HS-27A (cell line): ENCODE measurements around the gene PNPLA8.

Experiments
- DNase-seq: peaks from one replicate; pipeline ENCODE4 v3.0.0-alpha.2; 2012; ENCODE audit warnings: low read depth, missing footprints

Gene PNPLA8

DNA sequence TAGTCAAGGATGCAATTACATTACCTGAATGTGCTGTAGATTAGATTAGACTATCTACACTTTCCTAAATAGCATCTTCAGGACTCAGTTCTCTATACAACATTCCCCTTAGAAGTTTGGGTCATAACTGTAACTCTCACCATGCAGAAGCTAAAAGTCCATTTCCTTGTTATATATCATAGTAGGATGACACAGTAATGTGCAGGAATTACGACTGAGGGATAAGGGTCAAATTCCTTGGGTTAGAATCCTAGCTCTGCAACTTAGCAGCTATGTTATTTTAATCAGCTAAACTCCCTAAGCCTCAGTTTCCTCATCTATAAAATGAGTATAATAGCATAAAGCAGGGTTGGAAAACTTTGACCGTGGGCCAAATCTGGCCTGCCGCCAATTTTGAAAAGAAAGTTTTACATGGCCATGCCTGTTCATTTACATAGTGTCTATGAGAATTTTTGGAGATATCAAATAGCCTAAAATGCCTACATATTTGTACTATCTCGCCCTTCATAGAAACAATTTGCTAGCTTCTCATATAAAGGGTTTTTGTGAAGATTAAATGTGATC is 84.5 kb downstream of the PNPLA8 start:
- no peak for DNase-seq

DNA sequence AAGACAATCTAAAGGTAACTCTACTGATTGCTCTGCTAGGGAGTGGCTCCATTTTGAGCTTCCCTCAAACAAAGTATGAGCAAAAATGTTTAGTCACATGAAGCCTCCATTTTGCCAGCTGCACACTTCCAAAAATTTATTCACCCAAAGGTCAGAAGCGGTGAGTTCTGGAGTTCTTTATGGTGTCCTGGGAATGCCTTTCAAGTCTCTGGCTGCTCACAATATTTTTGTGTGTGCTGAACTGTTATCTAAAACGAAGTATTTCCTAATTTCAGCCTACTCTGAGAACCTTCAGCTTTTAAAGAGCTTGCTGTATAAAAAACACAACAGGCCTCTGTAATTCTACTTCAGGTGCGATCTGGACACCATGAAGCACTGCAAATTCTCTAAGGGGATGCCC is 85.3 kb downstream of the PNPLA8 start:
- no peak for DNase-seq

GRCh38 chr7:108436906-108437305 is 89.0 kb downstream of the PNPLA8 start:
- no peak for DNase-seq

- DNase-seq: no peak
These were observed 91.9 kb downstream of the PNPLA8 start for GRCh38 chr7:108434010-108434409.

GRCh38 chr7:108431099-108431498 is 94.8 kb downstream of the PNPLA8 start:
- no peak for DNase-seq

- DNase-seq: no peak
These were observed 95.3 kb downstream of the PNPLA8 start for GRCh38 chr7:108430664-108431063.

- no peak for DNase-seq
These were observed 98.2 kb downstream of the PNPLA8 start for GRCh38 chr7:108427766-108428165.

DNA sequence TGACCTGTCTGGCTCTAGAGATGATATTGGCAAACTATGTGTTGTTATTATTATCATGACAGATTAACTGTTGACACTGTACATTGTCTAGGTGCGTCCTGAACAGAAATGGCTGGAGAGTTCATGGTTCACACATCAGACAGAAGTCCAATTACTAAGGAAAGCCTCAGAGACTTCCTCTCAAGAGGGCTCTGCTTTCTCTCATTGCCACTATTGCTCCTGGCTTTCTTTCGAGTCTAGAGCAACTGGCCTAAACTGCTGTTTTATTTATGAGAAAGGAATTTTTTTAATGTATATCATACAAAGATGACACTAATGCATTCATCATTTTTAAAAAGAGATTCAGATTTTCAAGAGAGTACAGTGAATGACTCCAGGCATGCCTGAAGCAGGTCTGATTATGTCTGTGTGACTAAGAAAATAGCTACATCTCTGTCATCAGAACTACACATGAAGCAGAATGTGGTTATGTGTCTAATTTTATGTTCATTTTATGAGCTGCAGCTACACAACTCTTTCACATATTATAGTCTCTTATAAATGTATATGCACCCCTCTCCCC is 100.1 kb downstream of the PNPLA8 start:
- DNase-seq: no peak

DNA sequence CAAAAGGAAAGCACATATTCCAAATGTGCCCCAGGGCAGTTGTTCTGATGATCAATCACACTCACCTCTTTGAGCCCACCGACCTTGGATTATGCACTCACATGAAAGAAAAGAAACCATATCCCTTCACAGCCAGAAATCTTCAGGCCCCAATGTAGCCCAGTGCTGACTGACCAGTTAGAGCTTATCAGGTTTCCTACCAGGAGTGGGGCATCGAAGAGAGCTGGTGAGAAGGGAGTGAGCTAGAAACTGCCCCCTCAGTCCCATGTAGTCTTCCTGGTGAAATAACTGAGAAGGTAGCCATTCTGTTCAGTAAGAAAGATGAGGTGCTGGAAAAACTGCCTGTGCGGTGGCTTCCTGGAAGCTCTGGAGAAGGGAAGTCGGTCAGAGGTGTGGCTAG is 101.9 kb downstream of the PNPLA8 start:
- no peak for DNase-seq

DNA sequence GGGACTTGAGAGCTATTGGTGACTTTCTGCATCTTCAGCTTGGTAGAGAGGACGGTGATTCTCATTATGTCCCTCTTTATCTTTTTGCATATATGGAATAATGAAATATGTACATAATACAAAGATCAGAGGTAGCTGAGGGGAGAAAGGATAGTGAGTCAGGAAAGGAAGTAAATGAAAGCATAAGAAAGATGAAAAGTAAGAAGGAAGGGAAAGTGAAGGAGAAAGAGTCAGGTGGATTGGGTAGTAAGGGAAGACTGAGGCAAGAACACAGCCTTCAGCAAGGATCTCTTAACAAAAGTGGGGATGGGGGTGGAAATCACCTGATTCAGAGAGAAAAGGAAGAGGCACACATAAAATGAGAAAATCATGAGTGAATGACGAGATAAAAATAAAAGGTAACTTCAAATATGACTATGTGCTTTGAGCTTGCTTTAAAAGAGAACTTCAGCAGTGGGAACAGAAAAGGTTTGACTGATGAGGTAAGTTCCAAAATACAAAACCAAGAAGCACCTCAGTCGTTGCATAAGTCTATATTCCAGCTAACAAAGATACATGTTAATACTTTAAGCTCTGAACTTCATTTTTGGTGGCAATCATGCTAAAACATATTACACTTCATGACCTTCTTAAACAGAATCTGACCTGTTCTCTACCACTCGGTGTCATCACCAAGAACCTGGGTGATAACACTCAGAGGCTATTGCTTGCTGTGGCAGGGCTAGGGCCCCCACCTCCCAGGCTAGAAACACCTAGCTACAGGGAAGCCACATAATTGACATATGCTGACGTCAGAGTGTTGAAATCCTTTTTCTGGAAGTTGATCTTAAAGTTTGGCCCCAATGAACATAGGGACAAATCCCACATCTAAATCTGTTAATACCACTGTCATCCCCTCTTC is 102.6 kb downstream of the PNPLA8 start:
- no peak for DNase-seq

GRCh38 chr7:108421720-108422331 is 104.1 kb downstream of the PNPLA8 start:
- no peak for DNase-seq
